Measurements from ENCODE around the gene ANKS1B. TPM values are rescaled to one million over a fixed set of nuclear protein-coding genes. Genes with fewer than 3 reads are reported as not detected.
"Not testable (repeated sequence)": the region's sequence is repeated elsewhere in the genome, so short reads cannot be mapped to it uniquely, and the experiment has no call there.

Gene ANKS1B
- total RNA-seq, 1 experiment from 2014 or later = 2.4 TPM

- Histone ChIP-seq H3K27ac (no peak overlapping the region), H3K4me1 (no peaks in the 10 kb centered on the region), H3K36me3 (no peaks in the 10 kb centered on the region), H3K27me3 (no peaks in the 10 kb centered on the region), H3K4me3 (no peak overlapping the region), H3K9me3 (replicated peaks) (no peaks in the 10 kb centered on the region)
- DNase-seq = no peak
Measured at GRCh38 chr12:99330216-99330615, 654.5 kb downstream of the ANKS1B start.

- not testable (repeated sequence) for DNase-seq; H3K4me1 ChIP-seq; H3K9me3 ChIP-seq (replicated peaks); H3K4me3 ChIP-seq; H3K27ac ChIP-seq; H3K36me3 ChIP-seq; H3K27me3 ChIP-seq
Measured at GRCh38 chr12:99321210-99321609, 663.5 kb downstream of the ANKS1B start.

- Histone ChIP-seq H3K36me3 (no peaks in the 10 kb centered on the region), H3K4me3 (no peak overlapping the region), H3K27ac (no peak overlapping the region), H3K9me3 (replicated peaks) (no peaks in the 10 kb centered on the region), H3K4me1 (no peaks in the 10 kb centered on the region), H3K27me3 (no peaks in the 10 kb centered on the region)
- DNase-seq = no peak
Measured at GRCh38 chr12:99311373-99311772, 673.4 kb downstream of the ANKS1B start.

GRCh38 chr12:99309812-99310211, 674.9 kb downstream of the ANKS1B start:
- Histone ChIP-seq H3K36me3 (no peaks in the 10 kb centered on the region), H3K4me3 (no peak overlapping the region), H3K27ac (no peak overlapping the region), H3K4me1 (no peaks in the 10 kb centered on the region), H3K9me3 (replicated peaks) (no peaks in the 10 kb centered on the region), H3K27me3 (no peaks in the 10 kb centered on the region)
- DNase-seq = no peak

GRCh38 chr12:99302874-99303273, 681.9 kb downstream of the ANKS1B start:
- no peaks in the 10 kb centered on the region for H3K36me3 ChIP-seq
- no peaks in the 10 kb centered on the region for H3K4me1 ChIP-seq
- no peaks in the 10 kb centered on the region for H3K27me3 ChIP-seq
- H3K9me3 ChIP-seq (replicated peaks) = no peaks in the 10 kb centered on the region
- DNase-seq = no peak
- H3K27ac ChIP-seq = no peak overlapping the region
- H3K4me3 ChIP-seq = no peak overlapping the region

GRCh38 chr12:99287136-99287535, 697.6 kb downstream of the ANKS1B start:
- Histone ChIP-seq H3K27me3 (no peaks in the 10 kb centered on the region), H3K36me3 (no peaks in the 10 kb centered on the region), H3K9me3 (replicated peaks) (no peaks in the 10 kb centered on the region; the same call in 1 of the 2 replicates), H3K27ac (no peak overlapping the region), H3K4me3 (no peak overlapping the region), H3K4me1 (peaks cover 11% of the 10 kb centered on the region; the same call in 1 of the 2 replicates)
- no peak for DNase-seq

- Histone ChIP-seq H3K4me1 (peaks cover 14% of the 10 kb centered on the region; the same call in 1 of the 2 replicates), H3K27ac (no peak overlapping the region), H3K9me3 (replicated peaks) (no peaks in the 10 kb centered on the region), H3K27me3 (no peaks in the 10 kb centered on the region), H3K36me3 (no peaks in the 10 kb centered on the region), H3K4me3 (no peak overlapping the region)
- no peak for DNase-seq
Measured at GRCh38 chr12:99284161-99284560, 700.6 kb downstream of the ANKS1B start.

GRCh38 chr12:99282624-99283023, 702.1 kb downstream of the ANKS1B start:
- peak in 1 of 2 experiments; percentile 37 for DNase-seq
- no peak overlapping the region for H3K4me3 ChIP-seq

GRCh38 chr12:99282086-99282485, 702.6 kb downstream of the ANKS1B start:
- Histone ChIP-seq H3K9me3 (replicated peaks) (no peaks in the 10 kb centered on the region), H3K4me3 (no peak overlapping the region), H3K36me3 (no peaks in the 10 kb centered on the region), H3K27me3 (no peaks in the 10 kb centered on the region), H3K27ac (peak overlapping the region; percentile 20; the same call in 1 of the 2 replicates), H3K4me1 (peaks cover 14% of the 10 kb centered on the region; the same call in 1 of the 2 replicates)
- DNase-seq = no peak

More at GRCh38 chr12:99282624-99283023, 702.1 kb downstream of the ANKS1B start:
- no peaks in the 10 kb centered on the region for H3K9me3 ChIP-seq (replicated peaks)
- H3K27ac ChIP-seq = peak overlapping the region; percentile 20; the same call in 1 of the 2 replicates
- no peaks in the 10 kb centered on the region for H3K36me3 ChIP-seq
- no peaks in the 10 kb centered on the region for H3K27me3 ChIP-seq
- peaks cover 14% of the 10 kb centered on the region; the same call in 1 of the 2 replicates for H3K4me1 ChIP-seq

- H3K9me3 ChIP-seq (replicated peaks) = no peaks in the 10 kb centered on the region
- H3K27me3 ChIP-seq = no peaks in the 10 kb centered on the region
- H3K4me3 ChIP-seq = no peak overlapping the region
- no peak overlapping the region for H3K27ac ChIP-seq
- DNase-seq = no peak
- H3K36me3 ChIP-seq = no peaks in the 10 kb centered on the region
- H3K4me1 ChIP-seq = peaks cover 14% of the 10 kb centered on the region; the same call in 1 of the 2 replicates
Measured at GRCh38 chr12:99281277-99281676, 703.5 kb downstream of the ANKS1B start.

- H3K4me1 ChIP-seq = peaks cover 14% of the 10 kb centered on the region; the same call in 1 of the 2 replicates
- no peaks in the 10 kb centered on the region for H3K36me3 ChIP-seq
- H3K27me3 ChIP-seq = no peaks in the 10 kb centered on the region
- H3K27ac ChIP-seq = no peak overlapping the region
- H3K9me3 ChIP-seq (replicated peaks) = no peaks in the 10 kb centered on the region
- no peak overlapping the region for H3K4me3 ChIP-seq
- DNase-seq = no peak
Measured at GRCh38 chr12:99278899-99279298, 705.8 kb downstream of the ANKS1B start.

GRCh38 chr12:99277591-99278379, 707.0 kb downstream of the ANKS1B start:
- Histone ChIP-seq H3K27me3 (no peaks in the 10 kb centered on the region), H3K9me3 (replicated peaks) (no peaks in the 10 kb centered on the region)
- no peak for DNase-seq

GRCh38 chr12:99271071-99271470, 713.7 kb downstream of the ANKS1B start:
- no peaks in the 10 kb centered on the region for H3K27me3 ChIP-seq
- H3K36me3 ChIP-seq = no peaks in the 10 kb centered on the region
- no peak overlapping the region for H3K27ac ChIP-seq
- H3K9me3 ChIP-seq (replicated peaks) = no peaks in the 10 kb centered on the region
- no peaks in the 10 kb centered on the region for H3K4me1 ChIP-seq
- no peak overlapping the region for H3K4me3 ChIP-seq
- DNase-seq = no peak

More at GRCh38 chr12:99277591-99278379, 707.0 kb downstream of the ANKS1B start:
- Histone ChIP-seq H3K36me3 (no peaks in the 10 kb centered on the region), H3K4me1 (peaks cover 7% of the 10 kb centered on the region; the same call in 1 of the 2 replicates), H3K4me3 (no peak overlapping the region), H3K27ac (no peak overlapping the region)

GRCh38 chr12:99267038-99267437, 717.7 kb downstream of the ANKS1B start:
- no peak for DNase-seq
- no peaks in the 10 kb centered on the region for H3K9me3 ChIP-seq (replicated peaks)
- no peak overlapping the region for H3K27ac ChIP-seq
- H3K4me1 ChIP-seq = no peaks in the 10 kb centered on the region
- H3K4me3 ChIP-seq = no peak overlapping the region
- no peaks in the 10 kb centered on the region for H3K27me3 ChIP-seq
- no peaks in the 10 kb centered on the region for H3K36me3 ChIP-seq

- Histone ChIP-seq H3K4me1 (no peaks in the 10 kb centered on the region), H3K4me3 (no peak overlapping the region), H3K27ac (no peak overlapping the region), H3K36me3 (no peaks in the 10 kb centered on the region), H3K9me3 (replicated peaks) (no peaks in the 10 kb centered on the region), H3K27me3 (no peaks in the 10 kb centered on the region)
- DNase-seq = no peak
Measured at GRCh38 chr12:99265648-99266047, 719.1 kb downstream of the ANKS1B start.

GRCh38 chr12:99261256-99261655, 723.5 kb downstream of the ANKS1B start:
- Histone ChIP-seq H3K27ac (no peak overlapping the region), H3K9me3 (replicated peaks) (no peaks in the 10 kb centered on the region), H3K36me3 (no peaks in the 10 kb centered on the region), H3K27me3 (no peaks in the 10 kb centered on the region), H3K4me1 (no peaks in the 10 kb centered on the region), H3K4me3 (no peak overlapping the region)
- no peak for DNase-seq

Data from SJCRH30 (cell line).